ENCODE data around the gene CISTR.

The CISTR gene

GRCh38 chr12:53713516-53713915 is 38.3 kb downstream of the CISTR start:
- TF ChIP-seq CTCF (IDR thresholded peaks at IDR 0.05; ENCODE audit: low read depth, low read length) = no peak
- Histone ChIP-seq H3K4me1 (no peaks in the 10 kb centered on the region), H3K27me3 (peaks cover 13% of the 10 kb centered on the region), H3K9me3 (no peaks in the 10 kb centered on the region), H3K4me3 (ENCODE audit: low read depth, low read length) (no peak overlapping the region), H3K36me3 (no peaks in the 10 kb centered on the region)
- DNase-seq = no peak

- Histone ChIP-seq H3K4me1 (no peaks in the 10 kb centered on the region), H3K4me3 (ENCODE audit: low read depth, low read length) (no peak overlapping the region), H3K27me3 (peaks cover 22% of the 10 kb centered on the region), H3K36me3 (no peaks in the 10 kb centered on the region), H3K9me3 (no peaks in the 10 kb centered on the region)
- no peak for TF ChIP-seq CTCF (IDR thresholded peaks at IDR 0.05; ENCODE audit: low read depth, low read length)
- DNase-seq = no peak
Measured at GRCh38 chr12:53712059-53712643, 39.6 kb downstream of the CISTR start.

- H3K36me3 ChIP-seq = no peaks in the 10 kb centered on the region
Measured at GRCh38 chr12:53710091-53710490, 41.7 kb downstream of the CISTR start.

GRCh38 chr12:53709671-53710070 is 42.1 kb downstream of the CISTR start:
- no peaks in the 10 kb centered on the region for H3K9me3 ChIP-seq
- H3K4me1 ChIP-seq = no peaks in the 10 kb centered on the region
- no peak overlapping the region for H3K4me3 ChIP-seq (ENCODE audit: low read depth, low read length)
- DNase-seq = no peak
- TF ChIP-seq CTCF (IDR thresholded peaks at IDR 0.05; ENCODE audit: low read depth, low read length) = no peak
- peaks cover 37% of the 10 kb centered on the region for H3K27me3 ChIP-seq
- no peaks in the 10 kb centered on the region for H3K36me3 ChIP-seq

More at GRCh38 chr12:53710091-53710490, 41.7 kb downstream of the CISTR start:
- Histone ChIP-seq H3K9me3 (no peaks in the 10 kb centered on the region), H3K4me3 (ENCODE audit: low read depth, low read length) (no peak overlapping the region), H3K4me1 (no peaks in the 10 kb centered on the region), H3K27me3 (peaks cover 37% of the 10 kb centered on the region)
- TF ChIP-seq CTCF (IDR thresholded peaks at IDR 0.05; ENCODE audit: low read depth, low read length) = no peak
- DNase-seq = no peak

GRCh38 chr12:53706080-53706479 is 45.7 kb downstream of the CISTR start:
- no peak for DNase-seq
- no peaks in the 10 kb centered on the region for H3K36me3 ChIP-seq
- no peaks in the 10 kb centered on the region for H3K4me1 ChIP-seq
- no peaks in the 10 kb centered on the region for H3K9me3 ChIP-seq
- no peak overlapping the region for H3K4me3 ChIP-seq (ENCODE audit: low read depth, low read length)
- TF ChIP-seq CTCF (IDR thresholded peaks at IDR 0.05; ENCODE audit: low read depth, low read length) = no peak
- peaks cover 58% of the 10 kb centered on the region for H3K27me3 ChIP-seq

- no peaks in the 10 kb centered on the region for H3K4me1 ChIP-seq
- no peak for DNase-seq
- H3K4me3 ChIP-seq (ENCODE audit: low read depth, low read length) = no peak overlapping the region
- H3K27me3 ChIP-seq = peaks cover 62% of the 10 kb centered on the region
- H3K9me3 ChIP-seq = no peaks in the 10 kb centered on the region
- H3K36me3 ChIP-seq = no peaks in the 10 kb centered on the region
- no peak for TF ChIP-seq CTCF (IDR thresholded peaks at IDR 0.05; ENCODE audit: low read depth, low read length)
Measured at GRCh38 chr12:53703756-53704155, 48.0 kb downstream of the CISTR start.
